Dendritic cell treated with granulocyte-macrophage colony-stimulating factor and Interleukin-4, amounts not matched to agents 40 ng/mL and 50 ng/mL, for 4 days (primary cell): ENCODE data around the gene GKAP1.
"Not testable (repeated sequence)": the region's sequence is repeated elsewhere in the genome, so short reads cannot be mapped to it uniquely, and the experiment has no call there.

ENCODE experiments used
- H3K27ac Mint-ChIP-seq: one replicate; pipeline ENCODE4 v1.8.0; 2022; ENCODE audit warnings: mild to moderate bottlenecking, mixed read lengths
- H3K27me3 Mint-ChIP-seq: one replicate; pipeline ENCODE4 v1.8.0; 2022; ENCODE audit warnings: mild to moderate bottlenecking, mixed read lengths
- H3K36me3 Mint-ChIP-seq: one replicate; pipeline ENCODE4 v1.8.0; 2022; ENCODE audit warnings: low read depth, mixed read lengths
- H3K4me1 Mint-ChIP-seq: one replicate; pipeline ENCODE4 v1.8.0; 2022; ENCODE audit warnings: low read depth, mixed read lengths
- H3K4me3 Mint-ChIP-seq: one replicate; pipeline ENCODE4 v1.8.0; 2022; ENCODE audit warnings: mild to moderate bottlenecking, moderate library complexity, mixed read lengths
- H3K9me3 Mint-ChIP-seq: one replicate; pipeline ENCODE4 v1.8.0; 2022; ENCODE audit warnings: mixed read lengths
- intact Hi-C: fragments of 100-400 bp; cut with micrococcal nuclease; formaldehyde crosslinking; loops from one replicate; pipeline ENCODE4 v1.15.0; 2022

GKAP1 gene

GRCh38 chr9:83817356-83818278 lies at the start of gene GKAP1:
Gene GKAP1, minus strand, starts transcription at chr9:83817769. Its CDS starts 11,252 bp downstream, at chr9:83806517.
- intact Hi-C loops = loop anchor here (10.0 kb wide), 1 partner anchor 113 kb away; the partner anchor contains the start of gene UBQLN1
- H3K36me3 Mint-ChIP-seq, H3K27ac Mint-ChIP-seq, H3K9me3 Mint-ChIP-seq, H3K27me3 Mint-ChIP-seq: not testable (repeated sequence)
- peaks cover 14% of the 10 kb centered on the region for H3K4me1 Mint-ChIP-seq
- H3K4me3 Mint-ChIP-seq = peak within 1 kb of the TSS; percentile 79

DNA sequence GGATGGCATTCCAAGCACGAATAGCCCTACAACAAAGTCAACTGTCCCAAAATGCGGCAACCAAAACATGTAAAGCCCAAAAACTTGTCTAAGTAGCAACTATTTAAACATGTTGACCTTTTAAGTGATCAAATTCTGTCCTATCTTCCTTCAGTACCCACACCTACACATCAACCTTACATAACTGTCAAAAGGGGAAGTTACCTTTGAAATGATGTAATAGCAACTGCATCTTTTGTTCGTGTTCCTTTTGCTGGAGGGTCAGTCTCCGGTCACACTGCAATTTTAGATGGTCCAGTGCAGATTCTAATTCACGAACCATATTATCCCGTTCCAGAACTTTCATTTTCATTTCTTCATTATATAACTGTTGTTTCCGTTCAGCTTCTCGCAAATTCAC lies 32.3 kb upstream of the GKAP1 start:
- H3K27me3 Mint-ChIP-seq, H3K4me3 Mint-ChIP-seq, H3K27ac Mint-ChIP-seq, H3K36me3 Mint-ChIP-seq, H3K4me1 Mint-ChIP-seq, intact Hi-C loops, H3K9me3 Mint-ChIP-seq: not testable (repeated sequence)

DNA sequence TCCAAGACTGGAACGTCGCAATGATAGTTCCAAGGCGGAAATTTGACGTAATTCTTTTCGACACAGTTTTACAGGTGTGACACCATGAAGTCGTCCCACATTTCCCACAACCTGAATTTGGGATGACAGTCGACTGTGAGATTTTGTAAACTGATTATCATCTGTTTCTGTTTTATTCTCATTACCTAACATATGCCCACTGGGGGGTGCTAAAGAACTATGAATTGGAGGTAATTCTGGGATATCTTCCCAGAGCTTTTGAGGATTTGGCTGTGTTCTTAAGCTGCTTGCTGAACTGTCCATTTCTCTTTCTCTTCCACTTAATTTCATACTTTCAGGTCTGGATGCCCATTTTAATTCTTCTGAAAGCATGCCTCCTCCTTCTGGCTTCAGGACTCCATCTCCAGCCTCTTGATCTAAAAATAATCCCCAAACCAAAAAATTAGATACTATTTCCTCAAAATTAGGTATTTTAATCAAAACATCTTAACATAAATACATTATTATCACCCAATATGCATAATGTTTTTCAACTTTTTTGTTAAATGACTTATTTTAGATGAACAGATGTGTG lies 19.6 kb upstream of the GKAP1 start:
- not testable (repeated sequence) for H3K4me3 Mint-ChIP-seq, H3K27me3 Mint-ChIP-seq, H3K27ac Mint-ChIP-seq, H3K4me1 Mint-ChIP-seq, H3K36me3 Mint-ChIP-seq, H3K9me3 Mint-ChIP-seq
- intact Hi-C loops = loop anchor here (5.0 kb wide), 1 partner anchor 75 kb away; no protein-coding TSS in a partner anchor

GRCh38 chr9:83830426-83831071 lies 13.0 kb upstream of the GKAP1 start:
- H3K4me3 Mint-ChIP-seq, intact Hi-C loops, H3K9me3 Mint-ChIP-seq, H3K27me3 Mint-ChIP-seq, H3K36me3 Mint-ChIP-seq, H3K27ac Mint-ChIP-seq, H3K4me1 Mint-ChIP-seq: not testable (repeated sequence)

GRCh38 chr9:83824986-83825623 lies 7.5 kb upstream of the GKAP1 start:
- H3K4me1 Mint-ChIP-seq, H3K4me3 Mint-ChIP-seq, H3K9me3 Mint-ChIP-seq, H3K27ac Mint-ChIP-seq, H3K27me3 Mint-ChIP-seq, H3K36me3 Mint-ChIP-seq, intact Hi-C loops: not testable (repeated sequence)

DNA sequence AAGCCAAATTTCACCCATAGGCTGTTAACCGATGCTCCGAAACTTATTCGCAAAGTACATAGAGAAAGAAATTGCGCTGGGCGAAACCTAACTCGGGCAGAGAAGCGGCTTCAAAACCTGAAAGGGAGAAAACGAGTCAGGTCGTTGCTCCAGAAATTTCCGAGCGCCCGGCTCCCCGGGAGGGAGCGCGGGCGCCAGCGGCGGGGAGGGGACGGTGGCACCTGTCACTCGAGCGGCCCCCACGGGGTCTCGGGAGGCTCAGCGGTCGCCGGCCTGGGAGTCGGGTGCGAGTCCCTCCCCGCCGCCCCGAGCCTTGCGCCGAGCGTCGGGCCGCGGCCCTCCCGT lies 586 bp downstream of the GKAP1 start:
- H3K9me3 Mint-ChIP-seq, H3K36me3 Mint-ChIP-seq, H3K27me3 Mint-ChIP-seq, H3K27ac Mint-ChIP-seq: not testable (repeated sequence)
- intact Hi-C loops = loop anchor here (10.0 kb wide), 1 partner anchor 112 kb away; the partner anchor contains the start of gene UBQLN1
- Mint-ChIP-seq H3K4me3 (peak overlapping the region; percentile 66), H3K4me1 (peaks cover 14% of the 10 kb centered on the region)

DNA sequence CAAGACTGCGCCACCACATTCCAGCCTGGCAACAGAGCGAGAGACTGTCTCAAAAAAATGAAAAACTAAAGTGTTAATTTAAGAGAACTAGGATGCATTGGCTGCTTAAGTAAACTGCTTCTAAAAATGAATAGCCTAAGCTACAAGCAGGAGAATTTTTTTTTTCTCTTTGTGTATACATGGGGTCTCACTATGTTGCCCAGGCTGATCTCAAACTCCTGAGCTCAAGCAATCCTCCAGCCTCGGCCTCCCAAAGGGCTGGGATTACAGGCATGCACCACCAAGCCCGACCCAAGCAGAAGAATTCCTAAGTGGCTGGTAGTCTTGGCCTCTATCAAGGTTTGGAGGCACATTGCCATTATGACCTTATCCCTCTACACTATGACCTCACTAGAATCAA lies 2.4 kb downstream of the GKAP1 start:
- H3K27ac Mint-ChIP-seq, H3K9me3 Mint-ChIP-seq, H3K36me3 Mint-ChIP-seq, H3K4me3 Mint-ChIP-seq, H3K27me3 Mint-ChIP-seq: not testable (repeated sequence)
- intact Hi-C loops = loop anchor here (10.0 kb wide), 1 partner anchor 110 kb away; the partner anchor contains the start of gene UBQLN1
- H3K4me1 Mint-ChIP-seq = peaks cover 14% of the 10 kb centered on the region

- H3K36me3 Mint-ChIP-seq, intact Hi-C loops, H3K27me3 Mint-ChIP-seq, H3K4me3 Mint-ChIP-seq, H3K27ac Mint-ChIP-seq, H3K4me1 Mint-ChIP-seq, H3K9me3 Mint-ChIP-seq: not testable (repeated sequence)
Observed at GRCh38 chr9:83809213-83809612, 8.4 kb downstream of the GKAP1 start.

- H3K27me3 Mint-ChIP-seq, intact Hi-C loops, H3K36me3 Mint-ChIP-seq, H3K27ac Mint-ChIP-seq, H3K4me3 Mint-ChIP-seq, H3K9me3 Mint-ChIP-seq, H3K4me1 Mint-ChIP-seq: not testable (repeated sequence)
Observed at GRCh38 chr9:83804454-83804853, 13.1 kb downstream of the GKAP1 start.

DNA sequence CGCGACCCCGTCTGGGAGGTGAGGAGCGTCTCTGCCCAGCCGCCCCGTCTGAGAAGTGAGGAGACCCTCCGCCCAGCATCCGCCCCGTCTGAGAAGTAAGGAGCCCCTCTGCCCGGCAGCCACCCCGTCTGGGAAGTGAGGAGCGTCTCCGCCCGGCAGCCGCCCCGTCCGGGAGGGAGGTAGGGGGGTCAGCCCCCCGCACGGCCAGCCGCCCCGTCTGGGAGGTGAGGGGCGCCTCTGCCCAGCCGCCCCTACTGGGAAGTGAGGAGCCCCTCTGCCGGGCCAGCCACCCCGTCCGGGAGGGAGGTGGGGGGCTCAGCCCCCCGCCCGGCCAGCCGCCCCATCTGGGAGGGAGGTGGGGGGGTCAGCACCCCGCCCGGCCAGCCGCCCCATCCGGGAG lies 13.6 kb downstream of the GKAP1 start:
- intact Hi-C loops, H3K9me3 Mint-ChIP-seq, H3K36me3 Mint-ChIP-seq, H3K4me1 Mint-ChIP-seq, H3K4me3 Mint-ChIP-seq, H3K27me3 Mint-ChIP-seq, H3K27ac Mint-ChIP-seq: not testable (repeated sequence)

DNA sequence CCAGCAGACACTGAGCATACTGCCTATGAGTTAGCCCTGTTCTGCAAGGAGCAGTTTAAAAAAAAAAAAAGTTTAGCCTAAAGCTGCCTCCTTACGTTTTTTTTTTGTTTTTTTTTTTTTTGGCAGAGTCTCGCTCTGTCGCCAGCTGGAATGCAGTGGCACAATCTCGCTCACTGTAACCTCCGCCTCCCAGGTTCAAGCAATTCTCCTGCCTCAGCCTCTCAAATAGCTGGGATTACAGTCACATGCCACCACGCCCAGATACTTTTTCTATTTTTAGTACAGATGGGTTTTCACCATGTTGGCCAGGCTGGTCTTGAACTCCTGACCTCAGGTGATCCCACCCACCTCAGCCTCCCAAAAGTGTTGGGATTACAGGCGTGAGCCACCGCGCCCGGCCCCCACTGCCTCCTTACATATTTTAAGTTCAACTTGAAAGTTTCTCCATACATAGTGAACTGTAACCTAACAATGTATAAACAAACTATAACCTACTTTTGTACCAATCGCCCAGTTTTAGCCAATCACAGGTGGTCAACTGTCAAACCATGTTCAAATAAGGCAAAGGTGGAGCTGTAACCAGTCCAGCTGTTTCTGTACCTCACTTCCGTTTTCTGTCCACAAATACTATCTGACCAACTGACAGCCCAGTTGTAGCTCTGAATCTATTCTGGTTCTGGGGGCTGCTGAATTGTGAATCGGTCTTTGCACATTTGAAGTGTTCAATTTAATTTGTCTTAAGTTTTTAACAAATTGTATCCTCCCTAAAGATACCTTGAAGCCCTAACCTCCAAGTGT lies 17.1 kb downstream of the GKAP1 start:
- H3K4me3 Mint-ChIP-seq = no peak overlapping the region
- intact Hi-C loops = no loop called here
- no peaks in the 10 kb centered on the region for H3K4me1 Mint-ChIP-seq
- no peaks in the 10 kb centered on the region for H3K36me3 Mint-ChIP-seq
- no peak overlapping the region for H3K27ac Mint-ChIP-seq
- H3K27me3 Mint-ChIP-seq = no peaks in the 10 kb centered on the region
- no peaks in the 10 kb centered on the region for H3K9me3 Mint-ChIP-seq

- no peaks in the 10 kb centered on the region for H3K27me3 Mint-ChIP-seq
- H3K9me3 Mint-ChIP-seq = no peaks in the 10 kb centered on the region
- intact Hi-C loops = no loop called here
- no peak overlapping the region for H3K27ac Mint-ChIP-seq
- peaks cover 6% of the 10 kb centered on the region for H3K4me1 Mint-ChIP-seq
- H3K4me3 Mint-ChIP-seq = no peak overlapping the region
- H3K36me3 Mint-ChIP-seq = no peaks in the 10 kb centered on the region
Observed at GRCh38 chr9:83794051-83794450, 23.5 kb downstream of the GKAP1 start.

DNA sequence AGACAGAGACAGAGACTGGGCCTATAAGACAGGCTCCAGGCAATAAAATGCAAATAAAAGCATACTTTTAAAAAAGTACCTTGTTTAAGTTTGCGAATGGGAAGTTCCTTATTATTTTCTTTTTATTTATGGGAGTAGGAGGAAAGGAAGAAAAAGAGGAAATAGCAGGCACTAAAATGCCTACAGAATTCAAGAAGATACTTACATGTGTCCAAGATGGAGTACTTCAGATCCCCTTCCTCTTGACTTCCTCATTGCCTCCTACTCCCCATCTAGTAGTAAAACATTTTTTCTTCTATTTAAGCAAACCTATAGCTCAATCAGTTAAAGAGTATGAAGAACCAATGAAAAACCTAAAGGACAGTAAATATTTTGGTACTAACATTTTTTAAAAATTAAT lies 24.8 kb downstream of the GKAP1 start:
- Mint-ChIP-seq H3K4me1 (peaks cover 6% of the 10 kb centered on the region), H3K36me3 (no peaks in the 10 kb centered on the region), H3K27ac (no peak overlapping the region), H3K4me3 (no peak overlapping the region), H3K9me3 (no peaks in the 10 kb centered on the region), H3K27me3 (no peaks in the 10 kb centered on the region)
- intact Hi-C loops = no loop called here
